ENCODE measurements around the gene GCN1. TPM values are rescaled to one million over a fixed set of nuclear protein-coding genes. Genes with fewer than 3 reads are reported as not detected.

GCN1 gene
- total RNA-seq, 1 experiment from 2014 or later, result 254 TPM

- H3K79me2 ChIP-seq (ENCODE audit: low read length), result peaks cover 79% of the 10 kb centered on the region
- POLR2A ChIA-PET (ENCODE audit: unreplicated experiment), result no interaction called here
Observed at GRCh38 chr12:120222288-120222832, 27.8 kb upstream of the GCN1 start.

DNA sequence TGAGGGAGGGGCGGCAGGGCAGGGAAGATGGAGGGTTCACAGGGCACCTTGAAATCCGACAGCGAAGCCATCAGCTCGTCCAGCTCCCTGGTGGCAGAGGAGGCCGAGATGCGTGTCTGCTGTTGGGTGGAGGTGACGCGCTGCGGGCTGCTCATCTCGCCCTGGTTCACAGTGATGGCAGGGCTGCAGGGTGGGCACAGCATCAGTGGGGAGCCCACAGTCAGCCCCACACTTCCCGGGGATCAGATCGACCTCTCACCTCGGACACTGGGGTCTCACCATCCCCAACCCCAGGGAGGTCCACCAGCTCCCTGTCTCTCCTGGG is 27.0 kb upstream of the GCN1 start:
- ATAC-seq (no peak), DNase-seq (no peak)
- Histone ChIP-seq H2AFZ (ENCODE audit: low read length) (no peak overlapping the region), H3K27ac (ENCODE audit: low read length) (no peak overlapping the region), H3K36me3 (ENCODE audit: low read depth, low read length) (peaks cover 91% of the 10 kb centered on the region), H3K27me3 (ENCODE audit: low read length) (no peaks in the 10 kb centered on the region), H3K9me2 (replicated peaks; ENCODE audit: low read length) (no peaks in the 10 kb centered on the region), H3K9ac (ENCODE audit: low read length) (no peak overlapping the region), H3K4me2 (ENCODE audit: low read length) (no peak overlapping the region), H3K79me2 (ENCODE audit: low read length) (peaks cover 71% of the 10 kb centered on the region), H3K9me3 (ENCODE audit: low read length) (no peaks in the 10 kb centered on the region), H3K4me1 (ENCODE audit: insufficient read depth, low read length) (0 out of 2 replicates have a peak, but pooled peaks cover 4% of the 10 kb centered on the region), H3K4me3 (ENCODE audit: low read length) (no peak overlapping the region), H3F3A (ENCODE audit: low read length, unreplicated experiment) (no peaks in the 10 kb centered on the region), H4K20me1 (ENCODE audit: low read length) (peaks cover 57% of the 10 kb centered on the region)
- POLR2A ChIA-PET (ENCODE audit: unreplicated experiment), result no interaction called here
- intact Hi-C loops (cut with micrococcal nuclease), result no loop called here
- TF ChIP-seq, protein P1, sequence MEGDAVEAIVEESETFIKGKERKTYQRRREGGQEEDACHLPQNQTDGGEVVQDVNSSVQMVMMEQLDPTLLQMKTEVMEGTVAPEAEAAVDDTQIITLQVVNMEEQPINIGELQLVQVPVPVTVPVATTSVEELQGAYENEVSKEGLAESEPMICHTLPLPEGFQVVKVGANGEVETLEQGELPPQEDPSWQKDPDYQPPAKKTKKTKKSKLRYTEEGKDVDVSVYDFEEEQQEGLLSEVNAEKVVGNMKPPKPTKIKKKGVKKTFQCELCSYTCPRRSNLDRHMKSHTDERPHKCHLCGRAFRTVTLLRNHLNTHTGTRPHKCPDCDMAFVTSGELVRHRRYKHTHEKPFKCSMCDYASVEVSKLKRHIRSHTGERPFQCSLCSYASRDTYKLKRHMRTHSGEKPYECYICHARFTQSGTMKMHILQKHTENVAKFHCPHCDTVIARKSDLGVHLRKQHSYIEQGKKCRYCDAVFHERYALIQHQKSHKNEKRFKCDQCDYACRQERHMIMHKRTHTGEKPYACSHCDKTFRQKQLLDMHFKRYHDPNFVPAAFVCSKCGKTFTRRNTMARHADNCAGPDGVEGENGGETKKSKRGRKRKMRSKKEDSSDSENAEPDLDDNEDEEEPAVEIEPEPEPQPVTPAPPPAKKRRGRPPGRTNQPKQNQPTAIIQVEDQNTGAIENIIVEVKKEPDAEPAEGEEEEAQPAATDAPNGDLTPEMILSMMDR (conservative IDR thresholded peaks at IDR 0.05; ENCODE audit: low read depth, low read length), result no peak
- no peak for TF ChIP-seq EZH2 (IDR thresholded peaks at IDR 0.05; ENCODE audit: low read length, unreplicated experiment)
- BruUV-seq (replicated peaks), result no TSS peak
- CTCF ChIA-PET, result no interaction called here

More at GRCh38 chr12:120222288-120222832, 27.8 kb upstream of the GCN1 start:
- H3K4me3 ChIP-seq (ENCODE audit: low read length), result no peak overlapping the region
- H2AFZ ChIP-seq (ENCODE audit: low read length), result no peak overlapping the region
- TF ChIP-seq, protein P1 (conservative IDR thresholded peaks at IDR 0.05; ENCODE audit: low read depth, low read length), result no peak
- CTCF ChIA-PET, result no interaction called here
- no peak overlapping the region for H3K9ac ChIP-seq (ENCODE audit: low read length)
- peaks cover 61% of the 10 kb centered on the region for H4K20me1 ChIP-seq (ENCODE audit: low read length)
- no peak for DNase-seq
- H3F3A ChIP-seq (ENCODE audit: low read length, unreplicated experiment), result no peaks in the 10 kb centered on the region
- peaks cover 5% of the 10 kb centered on the region; the same call in 1 of the 2 replicates for H3K4me1 ChIP-seq (ENCODE audit: insufficient read depth, low read length)
- ATAC-seq, result no peak
- no peaks in the 10 kb centered on the region for H3K9me3 ChIP-seq (ENCODE audit: low read length)
- no TSS peak for BruUV-seq (replicated peaks)
- H3K9me2 ChIP-seq (replicated peaks; ENCODE audit: low read length), result no peaks in the 10 kb centered on the region
- no peak overlapping the region for H3K4me2 ChIP-seq (ENCODE audit: low read length)
- intact Hi-C loops (cut with micrococcal nuclease), result no loop called here
- H3K27ac ChIP-seq (ENCODE audit: low read length), result no peak overlapping the region
- peaks cover 88% of the 10 kb centered on the region for H3K36me3 ChIP-seq (ENCODE audit: low read depth, low read length)
- no peaks in the 10 kb centered on the region for H3K27me3 ChIP-seq (ENCODE audit: low read length)

GRCh38 chr12:120220838-120221575 is 26.5 kb upstream of the GCN1 start:
- no peaks in the 10 kb centered on the region for H3K9me3 ChIP-seq (ENCODE audit: low read length)
- no peak overlapping the region for H3K4me2 ChIP-seq (ENCODE audit: low read length)
- no peak overlapping the region for H3K4me3 ChIP-seq (ENCODE audit: low read length)
- no peaks in the 10 kb centered on the region for H3K27me3 ChIP-seq (ENCODE audit: low read length)
- intact Hi-C loops (cut with micrococcal nuclease), result no loop called here
- CTCF ChIA-PET, result no interaction called here
- no peak for TF ChIP-seq EZH2phosphoT487 (IDR thresholded peaks at IDR 0.05; ENCODE audit: borderline replicate concordance, low read length)
- TF ChIP-seq, protein P1 (conservative IDR thresholded peaks at IDR 0.05; ENCODE audit: low read depth, low read length), result no peak
- no peak for TF ChIP-seq EZH2 (IDR thresholded peaks at IDR 0.05; ENCODE audit: low read length, unreplicated experiment)
- ATAC-seq, result no peak
- H4K20me1 ChIP-seq (ENCODE audit: low read length), result peaks cover 51% of the 10 kb centered on the region
- H3K4me1 ChIP-seq (ENCODE audit: insufficient read depth, low read length), result 0 out of 2 replicates have a peak, but pooled peaks cover under 1% of the 10 kb centered on the region
- POLR2A ChIA-PET (ENCODE audit: unreplicated experiment), result interaction anchor here (0.5 kb wide), 1 partner anchor 54 kb away, joined by 5 read pairs; no protein-coding TSS in a partner anchor
- no peaks in the 10 kb centered on the region for H3K9me2 ChIP-seq (replicated peaks; ENCODE audit: low read length)
- BruUV-seq (replicated peaks), result no TSS peak
- H3K36me3 ChIP-seq (ENCODE audit: low read depth, low read length), result peaks cover 90% of the 10 kb centered on the region
- no peak for DNase-seq
- peaks cover 65% of the 10 kb centered on the region for H3K79me2 ChIP-seq (ENCODE audit: low read length)
- H3K9ac ChIP-seq (ENCODE audit: low read length), result no peak overlapping the region
- no peak overlapping the region for H2AFZ ChIP-seq (ENCODE audit: low read length)
- no peak overlapping the region for H3K27ac ChIP-seq (ENCODE audit: low read length)
- H3F3A ChIP-seq (ENCODE audit: low read length, unreplicated experiment), result no peaks in the 10 kb centered on the region

Measured in PC-3 (cell line).